GM18498 (cell line): ENCODE results near the gene COPZ1.

Experiments
- ATAC-seq: cut with Tn5 transposase; IDR thresholded peaks from one replicate; pipeline ENCODE4 v1.9.1; 2021; ENCODE audit warnings: mild to moderate bottlenecking, moderate library complexity; ENCODE audit not compliant: unreplicated experiment

COPZ1 gene

DNA sequence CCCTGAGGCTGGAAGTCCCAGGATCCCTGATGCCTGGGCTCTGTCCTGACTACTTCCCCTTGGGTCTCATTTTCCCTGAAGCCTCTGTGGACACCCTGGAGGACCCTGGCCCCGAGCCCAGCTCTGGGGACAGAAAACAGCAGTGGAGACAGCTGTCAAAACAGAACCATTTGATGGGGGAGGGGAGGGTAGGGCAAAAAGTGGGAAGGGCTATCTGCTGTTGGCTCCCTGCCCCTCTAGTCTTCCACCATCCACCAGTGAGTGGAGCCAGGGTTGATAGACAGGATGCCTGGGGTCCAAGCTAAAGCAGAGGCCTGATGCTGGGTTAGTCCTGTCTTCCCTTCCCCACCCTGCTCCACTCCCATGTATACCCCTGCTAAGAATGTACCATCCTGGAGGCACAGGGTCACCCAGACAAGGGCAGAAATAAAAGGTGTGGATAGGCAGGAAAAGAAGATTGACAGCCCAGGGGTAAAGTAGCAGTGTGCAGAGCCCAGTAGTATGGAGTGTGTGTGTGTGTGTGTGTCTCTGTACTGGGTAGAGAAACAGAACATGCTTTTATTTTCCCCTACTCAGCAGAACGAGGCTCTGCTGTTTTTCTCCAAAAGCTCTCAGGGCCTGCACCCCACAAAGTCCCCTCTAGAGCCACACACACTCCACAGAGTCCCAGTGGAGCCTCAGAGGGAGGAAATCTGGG, 49.8 kb downstream of the COPZ1 start:
- ATAC-seq, result no peak

DNA sequence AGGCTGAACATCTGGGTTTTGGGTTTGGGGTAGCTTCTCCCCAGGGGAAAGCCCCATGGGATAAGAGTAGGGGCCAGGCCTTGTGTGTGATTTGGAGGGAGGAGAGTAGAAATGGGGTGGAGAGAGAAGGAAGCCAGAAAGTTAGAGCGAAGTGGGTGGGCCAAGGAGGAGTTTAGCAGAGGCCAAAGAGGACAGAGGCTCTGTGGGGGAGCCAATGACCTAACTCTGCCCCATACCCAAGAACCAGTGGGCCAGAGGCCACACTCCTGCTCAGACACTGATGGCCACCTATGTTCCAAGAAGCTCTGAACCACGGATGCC, 50.3 kb downstream of the COPZ1 start:
- no peak for ATAC-seq

- no peak for ATAC-seq
Observed at GRCh38 chr12:54376596-54376995, 51.7 kb downstream of the COPZ1 start.

- ATAC-seq, result no peak
Observed at GRCh38 chr12:54377007-54377406, 52.1 kb downstream of the COPZ1 start.

DNA sequence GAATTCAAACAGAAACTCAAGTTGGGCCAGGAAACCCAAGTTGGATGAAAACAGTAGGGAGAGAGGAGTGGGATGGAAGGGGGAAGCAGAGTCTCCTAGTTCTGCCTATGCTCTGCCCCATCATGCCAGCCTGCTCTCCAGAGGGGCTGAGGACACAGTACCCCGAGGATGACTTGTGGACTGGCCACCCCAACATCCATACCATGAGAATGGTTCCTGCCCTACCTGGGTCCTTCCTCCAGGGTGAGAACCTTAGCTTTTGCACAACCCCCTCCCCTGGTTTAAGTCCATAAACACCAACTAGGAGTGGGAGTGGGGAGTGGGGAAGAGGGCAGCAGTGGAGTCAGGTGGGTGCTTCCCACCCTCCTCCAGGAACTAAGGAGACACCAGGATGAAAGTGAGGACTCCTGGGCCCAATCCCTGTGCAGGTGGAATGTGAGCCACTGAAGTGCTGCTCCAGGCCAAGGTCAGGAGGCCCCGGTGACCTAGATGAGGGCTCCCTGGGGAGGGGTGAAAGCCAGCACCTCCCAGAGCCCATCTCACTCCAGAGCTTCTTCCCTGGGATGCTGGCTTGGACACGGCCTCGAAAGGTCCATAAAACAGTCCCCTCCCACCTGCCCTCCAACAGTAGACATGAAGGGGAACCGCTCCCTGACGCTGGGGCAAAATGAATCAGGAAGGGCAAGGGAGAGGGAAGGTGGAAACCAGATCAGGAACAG, 53.0 kb downstream of the COPZ1 start:
- ATAC-seq, result no peak

DNA sequence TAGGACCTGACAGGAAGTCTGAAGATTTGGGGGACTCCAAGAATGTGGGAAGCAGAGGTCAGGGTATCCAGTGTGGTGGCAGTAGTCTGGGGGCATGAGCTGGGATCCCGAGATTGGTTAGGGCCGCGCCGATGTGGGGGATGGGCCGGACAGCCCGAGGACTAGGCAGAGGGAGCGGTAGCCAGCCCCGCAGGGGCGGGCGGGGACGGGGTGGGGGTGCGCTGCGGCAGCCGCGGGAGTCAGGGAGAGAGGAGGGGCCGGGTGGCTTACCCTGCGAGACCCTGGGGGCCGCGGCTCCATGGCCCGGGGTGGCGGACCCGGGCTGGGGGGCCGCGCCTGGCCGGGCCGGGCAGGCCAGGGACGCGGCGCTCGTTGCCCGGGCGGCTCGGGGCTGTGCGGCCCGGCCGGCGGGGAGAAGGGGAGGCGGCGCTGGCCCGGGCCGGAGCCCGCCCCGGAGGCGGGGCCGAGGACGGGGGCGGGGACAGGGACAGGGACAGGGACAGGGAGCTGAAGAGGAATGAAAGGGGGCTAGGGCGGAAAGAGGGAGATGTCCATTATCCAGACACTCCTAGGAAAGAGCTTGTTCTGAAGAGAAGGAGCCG, 54.0 kb downstream of the COPZ1 start:
- ATAC-seq, result no peak

DNA sequence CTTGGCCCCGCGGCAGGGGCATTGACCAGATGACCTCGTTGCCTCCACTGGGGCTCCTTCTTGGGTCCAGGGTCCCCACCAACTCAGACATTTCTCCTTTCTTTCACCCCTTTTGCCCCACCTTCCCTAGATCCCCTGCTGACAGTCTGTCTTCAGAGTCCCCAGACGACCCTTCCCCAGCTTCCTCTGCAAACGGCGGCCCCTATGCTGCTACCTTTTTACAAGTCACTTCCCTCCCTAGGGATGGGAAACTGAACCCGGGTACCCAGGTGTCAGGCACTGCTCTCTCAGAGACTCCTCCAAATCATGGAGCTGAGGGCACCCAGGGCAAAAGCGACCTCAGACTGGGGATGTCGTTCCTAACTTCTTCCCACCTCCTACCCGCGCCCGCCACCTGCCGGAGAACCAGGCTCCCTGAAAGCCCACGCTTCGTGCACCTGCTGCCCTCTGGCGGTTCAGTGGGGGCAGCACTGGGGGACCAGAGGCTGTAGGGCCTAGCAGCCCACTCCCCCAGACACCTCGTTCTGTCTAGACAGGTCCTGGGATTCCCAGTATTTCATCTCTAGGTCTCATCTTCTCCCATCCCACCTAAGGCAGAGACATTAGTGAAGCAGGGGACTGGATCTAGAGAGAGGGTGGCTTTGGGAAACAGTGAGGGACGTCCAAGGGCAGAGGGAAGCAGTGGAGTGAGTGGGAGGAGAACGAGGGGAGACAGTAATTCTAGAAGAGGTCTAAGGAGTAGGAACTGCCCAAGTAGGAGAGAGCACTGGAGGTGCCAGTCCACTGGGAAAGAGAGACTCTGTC, 54.7 kb downstream of the COPZ1 start:
- ATAC-seq, result peak; percentile 90

- ATAC-seq, result no peak
Observed at GRCh38 chr12:54381136-54381535, 56.2 kb downstream of the COPZ1 start.

DNA sequence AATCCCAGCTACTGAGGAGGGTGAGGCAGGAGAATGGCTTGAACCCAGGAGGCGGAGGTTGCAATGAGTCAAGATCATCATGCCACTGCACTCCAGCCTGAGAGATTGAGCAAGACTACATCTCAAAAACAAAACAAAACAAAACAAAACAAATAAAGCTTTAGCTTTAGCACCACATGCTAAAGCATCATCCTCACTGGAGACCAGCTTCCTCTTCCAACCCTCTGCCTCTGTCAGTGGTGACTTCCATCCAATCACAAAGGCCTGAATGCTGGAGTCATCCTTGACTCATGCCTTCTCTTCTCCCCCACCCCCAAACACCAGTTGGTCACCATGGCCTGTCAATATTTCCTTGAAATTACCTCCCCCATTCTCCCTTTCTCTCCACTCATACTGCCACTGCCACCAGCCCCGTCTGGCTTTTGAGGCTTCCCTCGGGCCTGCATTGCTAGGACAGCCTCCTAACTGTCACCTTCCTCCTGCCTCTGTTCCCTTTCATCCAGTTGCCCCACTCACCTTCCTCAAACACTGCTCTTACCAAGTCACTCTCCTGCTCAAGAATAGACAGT, 58.2 kb downstream of the COPZ1 start:
- ATAC-seq, result no peak

- ATAC-seq, result peak; percentile 41
Observed at GRCh38 chr12:54384591-54385041, 59.7 kb downstream of the COPZ1 start, which contains the start of gene ZNF385A. TSS of gene ZNF385A (minus strand) at chr12:54384733. CDS start at chr12:54384514, 219 bp downstream.

DNA sequence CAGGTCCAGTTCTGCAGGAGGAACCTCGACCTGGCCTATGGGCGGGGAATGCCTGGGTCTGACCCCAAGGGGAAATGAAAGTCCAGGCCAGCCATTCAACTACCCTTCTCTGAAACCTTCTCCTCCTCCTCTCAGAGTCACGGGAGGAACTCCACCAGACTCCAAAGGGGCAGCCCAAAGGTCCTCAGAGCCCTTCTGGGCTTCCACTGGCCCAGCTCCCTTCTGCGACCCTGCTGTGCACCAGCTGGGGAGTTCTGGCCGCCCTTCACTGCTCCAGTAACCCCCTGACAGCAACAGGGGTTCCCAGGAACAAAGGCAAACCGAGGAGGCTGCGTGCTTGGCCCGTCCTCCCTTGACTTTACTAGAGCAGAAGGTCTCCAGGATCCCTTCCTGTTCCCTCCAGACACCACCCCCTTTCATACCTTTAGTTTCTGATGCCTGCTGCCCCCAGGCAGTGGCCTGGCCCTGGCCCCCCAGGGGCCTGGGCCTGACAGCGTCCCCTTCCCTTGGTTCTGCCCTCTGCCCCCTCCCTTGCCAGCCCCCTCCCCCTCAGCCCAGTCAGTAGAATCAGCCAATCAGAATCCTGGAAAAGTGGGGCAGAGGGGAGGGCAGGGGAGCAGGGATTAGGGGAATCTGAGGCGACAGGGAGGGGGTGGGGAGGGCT, 60.5 kb downstream of the COPZ1 start:
- ATAC-seq, result peak; percentile 50

DNA sequence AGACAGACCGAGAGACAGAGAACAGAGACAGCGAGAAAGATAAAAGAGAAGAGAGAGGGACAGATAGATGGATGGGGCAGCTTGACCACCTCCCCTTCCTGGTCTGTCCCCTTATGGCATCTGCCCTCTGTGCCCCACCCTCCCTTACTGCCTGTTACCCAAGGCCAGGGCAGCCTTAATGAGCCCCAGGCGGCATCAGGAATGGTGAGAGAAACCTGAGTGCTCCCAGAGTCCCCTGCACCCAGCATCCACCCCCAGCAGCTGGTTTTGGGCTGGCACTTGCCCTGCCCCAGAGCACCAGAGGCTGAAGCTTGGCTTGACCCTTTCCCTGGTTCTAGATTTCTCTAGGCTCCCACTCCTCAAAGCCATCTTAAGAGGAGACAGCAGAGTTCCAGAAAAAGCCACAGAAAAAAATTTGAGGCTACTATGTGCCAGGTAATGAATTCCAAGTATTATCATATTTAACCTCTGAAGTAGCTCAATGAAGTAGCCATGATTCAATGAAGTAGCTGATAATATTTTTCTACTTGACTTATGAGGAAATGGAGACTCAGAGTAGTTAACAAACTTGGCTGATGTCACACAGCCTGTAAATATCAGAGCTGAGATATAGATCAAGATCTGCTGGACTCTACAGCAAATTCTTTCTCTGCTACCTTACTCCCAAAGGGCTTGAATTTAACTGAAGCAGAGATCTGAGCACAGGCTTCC, 61.6 kb downstream of the COPZ1 start:
- no peak for ATAC-seq

DNA sequence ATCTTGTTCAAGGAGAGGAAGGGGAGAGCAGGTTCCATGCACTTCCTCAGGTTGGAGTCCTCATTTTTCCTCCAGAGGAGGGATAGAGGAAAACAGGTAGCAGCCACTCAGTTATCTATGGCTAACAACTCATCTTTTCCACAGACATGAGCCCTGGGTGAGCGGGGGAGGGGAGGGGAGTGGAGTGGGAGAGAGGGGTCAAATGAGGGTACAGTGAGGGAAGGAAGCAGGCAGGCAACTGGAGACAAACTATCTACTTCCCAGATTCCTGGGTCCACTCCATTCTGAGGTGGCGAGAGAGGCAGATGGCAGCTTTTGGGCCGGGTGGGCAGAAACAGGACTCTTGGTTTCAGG, 62.2 kb downstream of the COPZ1 start:
- ATAC-seq, result no peak

DNA sequence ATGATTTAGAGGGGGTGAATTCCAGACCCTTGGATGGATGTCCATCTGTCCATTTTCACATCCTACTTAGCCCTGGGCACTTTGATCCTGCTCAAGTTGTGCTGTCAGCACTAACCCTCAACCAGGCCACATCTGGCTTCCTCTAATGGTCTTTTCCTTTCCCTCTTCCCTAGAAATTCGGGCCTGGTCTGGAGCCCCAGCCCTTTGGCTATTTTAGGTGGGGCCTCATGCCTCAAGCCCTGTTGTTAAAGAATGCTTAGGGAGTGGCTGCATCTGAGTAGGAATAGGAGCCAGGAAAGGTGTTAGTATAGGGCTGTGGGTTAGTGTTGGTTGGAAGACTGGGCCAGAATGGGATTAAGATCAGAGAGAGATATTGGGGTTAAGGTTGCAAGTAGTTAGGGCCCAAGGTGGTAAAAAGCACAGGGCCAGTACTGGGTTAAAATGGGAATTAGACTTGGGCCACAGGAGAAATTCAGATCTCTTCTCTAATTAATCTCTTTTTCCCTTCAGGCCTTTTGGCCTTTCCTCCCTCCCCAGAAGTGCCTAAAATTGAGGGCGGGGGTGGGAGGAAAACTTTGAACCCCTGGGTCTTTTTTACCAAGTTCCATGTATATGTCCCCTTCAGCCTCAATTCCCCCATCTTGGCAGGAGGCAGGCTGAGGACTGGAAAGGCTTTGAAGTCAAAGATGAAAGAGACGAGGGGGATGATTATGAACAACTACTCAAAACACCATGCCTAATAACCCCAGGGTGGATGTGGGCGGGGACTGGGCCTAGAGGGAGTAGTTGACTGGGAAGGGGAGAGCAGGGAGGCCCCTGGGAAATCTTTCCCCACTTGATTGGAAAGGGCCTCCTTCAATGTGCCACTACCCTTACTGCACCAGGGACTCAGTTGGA, 63.6 kb downstream of the COPZ1 start:
- ATAC-seq, result no peak

GRCh38 chr12:54389134-54389508, 64.2 kb downstream of the COPZ1 start:
- ATAC-seq, result no peak

- ATAC-seq, result no peak
Observed at GRCh38 chr12:54389607-54390175, 64.8 kb downstream of the COPZ1 start.

GRCh38 chr12:54390176-54390667, 65.3 kb downstream of the COPZ1 start:
- no peak for ATAC-seq
